ENCODE data around the gene SLC45A1. TPM values are rescaled to one million over a fixed set of nuclear protein-coding genes. Genes with fewer than 3 reads are reported as not detected.

Gene SLC45A1
- total and polyA plus RNA-seq, 12 donors = 0.53 to 4.1 (median 1.6) TPM

GRCh38 chr1:8321612-8322011 lies 3.7 kb downstream of the SLC45A1 start:
- Histone ChIP-seq H3K27me3 (peaks cover 0 to 26% (median 0%) of the 10 kb centered on the region in 7 donors), H3K36me3 (peaks cover 0 to 11% (median 0%) of the 10 kb centered on the region in 9 donors), H3K9me3 (no peaks in the 10 kb centered on the region), H3K27ac (no peak overlapping the region), H3K4me1 (peaks cover 7 to 34% (median 23%) of the 10 kb centered on the region in 9 donors), H3K4me3 (no peak overlapping the region)
- WGBS, 2 donors = 90 to 93% methylated on average over 3 of the region's 3 CpGs
- intact Hi-C loops (cut with DNase I) = loop anchor here in 1 of 10 donors (1.0 kb wide), 1 partner anchor 27 kb away; no protein-coding TSS in a partner anchor
- ATAC-seq (no peak), DNase-seq (no peak)
- TF ChIP-seq, protein P1, sequence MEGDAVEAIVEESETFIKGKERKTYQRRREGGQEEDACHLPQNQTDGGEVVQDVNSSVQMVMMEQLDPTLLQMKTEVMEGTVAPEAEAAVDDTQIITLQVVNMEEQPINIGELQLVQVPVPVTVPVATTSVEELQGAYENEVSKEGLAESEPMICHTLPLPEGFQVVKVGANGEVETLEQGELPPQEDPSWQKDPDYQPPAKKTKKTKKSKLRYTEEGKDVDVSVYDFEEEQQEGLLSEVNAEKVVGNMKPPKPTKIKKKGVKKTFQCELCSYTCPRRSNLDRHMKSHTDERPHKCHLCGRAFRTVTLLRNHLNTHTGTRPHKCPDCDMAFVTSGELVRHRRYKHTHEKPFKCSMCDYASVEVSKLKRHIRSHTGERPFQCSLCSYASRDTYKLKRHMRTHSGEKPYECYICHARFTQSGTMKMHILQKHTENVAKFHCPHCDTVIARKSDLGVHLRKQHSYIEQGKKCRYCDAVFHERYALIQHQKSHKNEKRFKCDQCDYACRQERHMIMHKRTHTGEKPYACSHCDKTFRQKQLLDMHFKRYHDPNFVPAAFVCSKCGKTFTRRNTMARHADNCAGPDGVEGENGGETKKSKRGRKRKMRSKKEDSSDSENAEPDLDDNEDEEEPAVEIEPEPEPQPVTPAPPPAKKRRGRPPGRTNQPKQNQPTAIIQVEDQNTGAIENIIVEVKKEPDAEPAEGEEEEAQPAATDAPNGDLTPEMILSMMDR (IDR thresholded peaks at IDR 0.05) = no peak

GRCh38 chr1:8323706-8324105 lies 5.8 kb downstream of the SLC45A1 start:
- TF ChIP-seq, protein P1 (IDR thresholded peaks at IDR 0.05) = no peak
- DNase-seq (peak; percentile 59 to 77), ATAC-seq (peak; percentile 71 to 95 (median 80))
- WGBS, 2 donors = 38 to 43% methylated on average over 11 of the region's 11 CpGs
- Histone ChIP-seq H3K27ac (peak overlapping the region in 8 of 10 donors; percentile 6 to 79 (median 58)), H3K36me3 (peaks cover 0 to 30% (median 0%) of the 10 kb centered on the region in 9 donors), H3K4me3 (peak overlapping the region in 2 of 10 donors; percentile 7 to 38), H3K4me1 (peaks cover 4 to 22% (median 15%) of the 10 kb centered on the region in 9 donors), H3K27me3 (peaks cover 0 to 5% (median 0%) of the 10 kb centered on the region in 7 donors), H3K9me3 (no peaks in the 10 kb centered on the region)
- intact Hi-C loops (cut with DNase I) = no loop called here

DNA sequence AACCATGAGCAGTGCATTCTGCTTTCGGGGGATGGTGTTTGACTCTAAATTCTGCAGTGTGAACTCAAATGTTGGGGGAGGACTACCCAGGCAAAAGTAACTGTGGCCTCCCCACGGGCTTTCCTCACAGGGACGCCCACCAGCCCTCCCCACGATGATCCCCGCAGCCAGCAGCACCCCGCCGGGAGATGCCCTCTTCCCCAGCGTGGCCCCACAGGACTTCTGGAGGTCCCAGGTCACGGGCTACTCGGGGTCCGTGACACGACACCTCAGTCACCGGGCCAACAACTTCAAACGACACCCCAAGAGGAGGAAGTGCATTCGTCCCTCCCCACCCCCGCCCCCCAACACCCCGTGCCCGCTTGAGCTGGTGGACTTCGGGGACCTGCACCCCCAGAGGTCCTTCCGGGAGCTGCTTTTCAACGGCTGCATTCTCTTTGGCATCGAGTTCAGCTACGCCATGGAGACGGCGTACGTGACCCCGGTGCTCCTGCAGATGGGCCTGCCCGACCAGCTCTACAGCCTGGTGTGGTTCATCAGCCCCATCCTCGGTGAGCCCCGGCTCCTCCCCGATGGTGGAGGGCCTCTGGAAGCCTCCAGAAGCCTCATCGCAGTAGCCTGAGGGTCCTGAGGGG lies 6.4 kb downstream of the SLC45A1 start:
- TF ChIP-seq, protein P1 (IDR thresholded peaks at IDR 0.05) = no peak
- Histone ChIP-seq H3K4me1 (peaks cover 4 to 21% (median 14%) of the 10 kb centered on the region in 9 donors), H3K4me3 (peak overlapping the region in 1 of 10 donors; percentile 38), H3K36me3 (peaks cover 0 to 32% (median 0%) of the 10 kb centered on the region in 9 donors), H3K9me3 (no peaks in the 10 kb centered on the region), H3K27ac (peak overlapping the region in 7 of 10 donors; percentile 8 to 79 (median 62)), H3K27me3 (no peaks in the 10 kb centered on the region)
- peak in 5 of 8 donors; percentile 9 to 24 (median 20) for ATAC-seq
- 85 to 86% methylated on average over 32 of the region's 32 CpGs for WGBS, 2 donors
- intact Hi-C loops (cut with DNase I) = no loop called here
- DNase-seq = no peak

GRCh38 chr1:8325771-8326170 lies 7.9 kb downstream of the SLC45A1 start:
- H3K9me3 ChIP-seq = no peaks in the 10 kb centered on the region
- TF ChIP-seq, protein P1 (IDR thresholded peaks at IDR 0.05) = no peak
- H3K4me1 ChIP-seq = peaks cover 4 to 21% (median 14%) of the 10 kb centered on the region in 9 donors
- H3K27ac ChIP-seq = no peak overlapping the region
- H3K4me3 ChIP-seq = no peak overlapping the region
- no peaks in the 10 kb centered on the region for H3K27me3 ChIP-seq
- intact Hi-C loops (cut with DNase I) = no loop called here
- DNase-seq (no peak), ATAC-seq (no peak)
- H3K36me3 ChIP-seq = peaks cover 0 to 32% (median 0%) of the 10 kb centered on the region in 9 donors
- WGBS, 2 donors = 96 to 97% methylated on average over 21 of the region's 21 CpGs
